Endometrial microvascular endothelial cells (primary cell): ENCODE measurements around the gene ZC3H18. TPM values are rescaled to one million over a fixed set of nuclear protein-coding genes. Genes with fewer than 3 reads are reported as not detected.

Experiments used
- in situ Hi-C: cut with HindIII; loops from 2 replicates; pipeline ENCODE4 v1.10.0; 2017; ENCODE audit warnings: low sequenced_read_pairs, low pct_unique_long_range_greater_than_20kb; ENCODE audit errors: inconsistent ontology term
- total RNA-seq: library from RNA; depleted of rRNA; stranded (reverse); fragments of >200 nt; gene quantifications from one replicate; pipeline ENCODE4 v1.2.3, GENCODE V29; 2015; ENCODE audit errors: inconsistent ontology term

Gene ZC3H18
- total RNA-seq, 1 donor from 2014 or later, result 13.1 TPM

- in situ Hi-C loops, result no loop called here
Measured at GRCh38 chr16:88613911-88614817, 44.0 kb downstream of the ZC3H18 start.

GRCh38 chr16:88614818-88615580, 44.8 kb downstream of the ZC3H18 start:
- in situ Hi-C loops, result no loop called here

- in situ Hi-C loops, result no loop called here
Measured at GRCh38 chr16:88616320-88616719, 46.1 kb downstream of the ZC3H18 start.

GRCh38 chr16:88616736-88617135, 46.5 kb downstream of the ZC3H18 start:
- in situ Hi-C loops, result no loop called here

GRCh38 chr16:88617268-88618031, 47.2 kb downstream of the ZC3H18 start:
- in situ Hi-C loops, result no loop called here

DNA sequence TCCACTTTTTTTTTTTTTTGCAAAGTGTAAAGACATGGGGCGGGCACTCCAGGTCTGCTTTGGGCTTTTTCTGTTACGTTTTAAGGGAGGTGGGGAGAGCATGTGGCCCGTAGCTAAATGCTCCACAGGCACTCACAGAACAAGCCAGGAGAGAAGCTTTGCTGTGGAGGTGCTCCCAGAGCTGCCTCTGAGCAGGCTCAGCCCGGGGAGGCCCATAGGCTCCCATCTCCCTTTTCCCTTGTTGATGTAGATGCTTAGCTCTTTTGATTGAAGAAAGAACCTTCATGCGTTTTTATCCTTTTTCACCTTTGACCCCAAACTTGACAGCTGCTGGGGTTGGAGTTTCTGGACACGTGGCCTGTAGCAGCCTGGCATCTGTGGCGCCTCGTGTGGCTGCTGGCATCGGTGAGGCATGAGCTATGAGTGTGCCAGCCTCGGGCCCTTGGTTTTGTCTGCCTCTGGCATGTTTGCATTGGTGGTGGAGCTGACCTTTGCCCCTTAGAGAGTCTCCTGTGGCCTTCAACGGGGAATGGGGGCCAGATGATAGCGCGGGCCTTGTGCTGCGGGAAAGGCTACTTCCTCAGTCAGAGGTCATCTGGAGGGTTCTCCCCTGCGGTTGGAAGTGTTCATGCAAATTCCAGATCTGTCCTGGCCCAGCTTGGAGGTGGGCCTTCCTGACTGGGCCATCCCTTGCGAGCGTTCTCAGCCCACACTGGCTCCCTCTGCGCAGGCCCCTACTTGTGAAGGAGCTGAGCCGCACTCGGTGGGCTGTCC, 48.2 kb downstream of the ZC3H18 start:
- in situ Hi-C loops, result no loop called here

DNA sequence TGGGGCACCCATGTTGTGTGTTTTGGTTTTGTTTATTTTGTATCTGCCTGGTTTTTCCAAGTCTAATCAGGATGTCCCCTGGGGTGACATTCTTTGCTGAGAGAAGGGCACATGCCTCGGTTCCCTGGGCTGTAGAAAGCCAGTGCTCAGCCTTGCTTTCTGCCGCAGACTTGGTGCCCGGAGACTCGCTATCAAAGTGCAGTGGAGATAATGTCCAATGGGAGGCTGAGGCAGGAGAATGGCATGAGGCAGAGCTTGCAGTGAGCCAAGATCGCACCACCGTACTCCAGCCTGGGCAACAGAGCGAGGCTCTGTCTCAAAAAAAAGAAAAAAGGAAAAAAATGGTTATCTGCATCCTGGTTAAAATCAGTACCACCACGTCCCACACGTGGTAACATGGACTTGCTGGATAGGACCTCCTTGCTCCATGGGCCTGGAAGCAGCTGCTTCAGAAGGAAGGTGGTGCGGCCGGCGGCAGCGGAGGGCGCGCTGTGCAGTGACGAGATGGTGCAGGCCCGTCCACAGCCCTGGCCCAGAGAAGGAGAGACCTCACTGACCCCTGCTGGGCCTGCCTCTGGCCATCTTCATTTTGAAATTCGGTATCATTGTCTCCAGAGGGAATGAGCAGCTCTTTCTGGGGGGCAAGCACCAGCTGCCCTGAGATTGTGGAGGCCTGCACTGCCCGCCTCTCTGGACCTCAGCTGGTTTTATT, 48.9 kb downstream of the ZC3H18 start:
- in situ Hi-C loops, result no loop called here

DNA sequence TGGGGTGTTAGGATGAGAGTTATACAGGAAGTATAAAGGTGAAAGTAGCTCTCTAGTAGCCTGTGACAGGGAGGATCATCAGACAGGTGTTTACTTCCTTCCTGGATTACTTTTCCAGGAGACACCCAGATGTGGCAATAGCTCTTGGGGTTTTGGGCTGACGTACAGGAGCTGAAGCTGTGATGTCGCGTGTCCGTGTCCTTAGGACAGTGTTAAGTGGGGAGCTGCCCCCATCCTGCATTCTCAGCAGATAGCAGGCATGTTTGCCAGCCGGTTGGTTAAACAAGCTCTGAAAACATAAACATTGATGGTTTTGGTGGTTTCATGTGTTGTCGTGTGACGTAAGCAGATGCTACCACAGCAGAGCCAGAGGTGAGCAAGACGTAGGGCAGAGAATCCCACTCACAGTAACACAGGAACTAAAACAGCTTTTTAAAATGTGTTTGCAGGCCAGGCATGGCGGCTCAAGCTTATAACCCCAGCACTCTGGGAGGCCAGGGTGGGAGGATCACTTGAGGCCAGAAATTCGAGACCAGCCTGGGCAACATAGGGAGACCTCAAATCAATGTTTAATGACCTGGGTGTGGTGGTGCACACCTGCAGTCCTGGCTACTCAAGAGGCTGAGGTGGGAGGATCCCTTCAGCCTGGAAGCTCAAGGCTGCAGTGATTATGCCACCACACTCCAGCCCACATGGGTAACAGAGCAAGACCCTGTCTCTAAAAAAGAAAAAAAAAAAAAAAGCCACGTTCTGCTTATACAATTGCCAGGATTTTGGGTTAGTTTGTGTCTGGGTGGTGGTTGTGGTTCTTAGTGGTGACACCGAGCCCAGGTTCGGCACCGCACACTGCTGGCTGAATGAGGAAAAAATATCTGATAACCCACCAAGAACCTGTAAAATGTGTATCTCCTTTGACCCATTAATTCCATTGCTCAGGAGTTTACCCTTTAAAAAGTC, 49.9 kb downstream of the ZC3H18 start:
- in situ Hi-C loops, result no loop called here

GRCh38 chr16:88622125-88622524, 51.9 kb downstream of the ZC3H18 start:
- in situ Hi-C loops, result no loop called here

DNA sequence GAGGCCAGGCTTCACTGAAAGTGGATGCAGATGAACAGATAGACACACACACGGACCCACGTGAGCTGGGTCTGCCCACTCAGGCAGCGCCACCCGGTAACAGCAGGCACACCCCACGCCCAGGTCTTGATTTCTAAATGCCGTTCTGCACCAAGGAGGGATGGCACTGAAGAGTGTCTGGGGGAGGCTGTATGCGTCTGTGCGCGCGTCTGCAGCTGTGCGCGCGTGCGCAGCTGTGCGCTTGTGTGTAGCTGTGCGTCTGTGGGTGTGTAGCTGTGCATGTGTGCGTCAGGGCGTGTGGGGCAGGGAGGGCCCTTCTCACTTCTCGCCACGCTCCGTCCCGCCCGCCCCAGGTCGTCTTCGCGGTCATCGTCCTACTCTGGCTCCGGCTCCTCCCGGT, 52.7 kb downstream of the ZC3H18 start:
- in situ Hi-C loops, result no loop called here

DNA sequence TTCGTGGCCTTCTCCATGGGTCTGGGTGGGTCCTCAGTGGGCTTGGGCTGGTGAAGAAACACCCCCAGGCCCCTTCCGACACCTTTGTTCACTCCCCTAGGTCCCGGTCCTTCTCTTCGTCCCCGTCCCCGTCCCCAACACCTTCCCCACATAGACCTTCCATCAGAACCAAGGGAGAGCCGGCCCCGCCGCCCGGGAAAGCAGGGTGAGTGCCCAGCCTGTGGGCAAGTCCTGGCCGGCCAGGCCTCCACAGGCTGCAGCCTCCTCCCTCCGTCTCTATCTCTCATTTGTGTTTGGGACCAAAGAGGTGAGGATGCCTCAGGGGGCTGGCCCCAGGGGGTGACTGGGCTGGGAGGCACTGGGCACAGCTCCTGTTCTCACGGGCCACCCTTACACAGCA, 53.7 kb downstream of the ZC3H18 start:
- in situ Hi-C loops, result no loop called here

GRCh38 chr16:88624481-88624880, 54.3 kb downstream of the ZC3H18 start:
- in situ Hi-C loops, result no loop called here

- in situ Hi-C loops, result no loop called here
Measured at GRCh38 chr16:88624977-88625576, 54.9 kb downstream of the ZC3H18 start.

DNA sequence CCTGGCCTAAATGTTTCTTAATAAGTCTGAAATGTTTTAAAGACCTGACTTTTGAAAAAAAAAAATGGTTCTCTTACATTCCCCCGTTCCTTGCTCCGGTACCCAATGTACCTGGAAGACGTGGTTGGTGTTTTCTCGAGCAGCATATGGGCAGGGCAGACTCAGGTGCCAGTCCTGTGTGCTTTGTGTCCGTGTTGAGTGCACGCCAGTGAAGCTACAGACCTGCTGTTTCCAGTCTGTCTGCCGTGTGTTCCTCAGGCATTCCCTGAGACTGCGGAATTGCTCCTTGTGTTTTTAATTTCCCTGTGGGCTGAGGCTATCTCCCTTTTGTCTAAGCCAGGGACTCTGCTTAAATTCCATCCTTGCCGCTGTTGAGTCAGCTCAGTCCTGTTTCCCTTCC, 56.4 kb downstream of the ZC3H18 start:
- in situ Hi-C loops, result no loop called here

DNA sequence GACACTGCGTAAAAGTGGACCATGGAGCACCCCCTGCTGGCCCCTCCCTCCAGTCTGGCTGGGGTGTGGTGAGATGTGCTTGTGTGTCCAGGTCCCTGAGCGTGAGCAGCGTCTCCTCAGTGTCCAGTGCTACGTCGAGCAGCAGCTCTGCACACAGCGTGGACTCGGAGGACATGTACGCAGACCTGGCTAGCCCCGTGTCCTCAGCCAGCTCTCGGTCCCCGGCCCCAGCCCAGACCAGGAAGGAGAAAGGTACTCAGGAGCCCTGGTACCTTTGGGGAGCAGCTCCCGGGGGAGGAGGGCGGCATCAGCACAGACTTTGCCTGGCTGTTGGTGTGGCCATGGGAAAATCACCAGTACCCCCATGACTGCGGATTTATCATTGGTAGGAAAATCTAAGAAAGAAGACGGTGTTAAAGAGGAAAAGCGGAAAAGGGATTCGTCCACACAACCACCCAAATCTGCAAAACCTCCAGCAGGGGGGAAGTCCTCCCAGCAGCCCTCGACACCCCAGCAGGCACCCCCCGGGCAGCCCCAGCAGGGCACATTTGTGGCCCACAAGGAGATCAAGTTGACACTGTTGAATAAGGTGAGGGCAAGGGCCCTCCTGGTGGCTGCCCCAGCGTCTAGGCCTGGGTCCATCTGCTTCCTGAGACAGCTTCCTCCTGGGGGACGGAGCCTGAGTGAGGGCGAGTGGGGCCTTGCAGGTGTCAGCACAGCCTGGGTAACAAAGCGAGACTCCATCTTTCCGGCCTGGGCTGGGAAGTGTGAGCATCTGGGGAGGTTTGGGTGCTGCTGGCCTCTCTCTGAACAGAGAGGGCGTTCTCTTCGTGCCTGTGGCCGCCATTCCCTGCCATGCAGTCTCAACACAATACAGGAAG, 57.6 kb downstream of the ZC3H18 start:
- in situ Hi-C loops, result no loop called here

DNA sequence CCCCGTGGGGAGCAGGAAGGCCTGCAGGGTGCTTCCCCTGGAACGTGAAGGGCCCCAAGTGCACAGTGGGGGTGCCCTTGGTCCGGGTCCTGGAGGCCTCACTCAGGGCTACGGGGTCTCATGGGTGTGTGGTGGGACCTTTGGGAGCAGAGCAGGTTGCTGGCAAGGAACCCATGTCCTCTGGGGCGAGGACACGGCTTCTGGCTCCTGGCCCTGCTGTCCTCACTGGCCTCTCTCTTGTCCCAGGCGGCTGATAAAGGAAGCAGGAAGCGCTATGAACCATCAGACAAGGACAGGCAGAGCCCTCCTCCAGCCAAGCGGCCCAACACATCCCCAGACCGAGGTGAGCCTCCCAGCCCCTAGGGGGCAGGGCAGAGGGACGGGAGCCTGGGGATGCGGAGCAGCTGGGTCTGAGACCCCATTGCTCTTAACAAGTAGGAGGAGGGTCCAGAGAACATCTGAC, 58.3 kb downstream of the ZC3H18 start:
- in situ Hi-C loops, result no loop called here
